Measurements from ENCODE around the gene BTBD9. TPM values are rescaled to one million over a fixed set of nuclear protein-coding genes. Genes with fewer than 3 reads are reported as not detected.
A peak's percentile ranks its signal among the peaks of the same experiment; 100 is the strongest.

BTBD9 gene
- total and polyA plus RNA-seq, 5 donors, result 9.8 to 24.6 (median 23.7) TPM

GRCh38 chr6:38648629-38649028 is 8.9 kb upstream of the BTBD9 start:
- Histone ChIP-seq H3K4me3 (ENCODE audit: low read length) (no peak overlapping the region), H3K4me1 (ENCODE audit: control insufficient read depth, insufficient read depth, low read length) (no peaks in the 10 kb centered on the region), H3K9me3 (ENCODE audit: control insufficient read depth, low read length) (no peaks in the 10 kb centered on the region), H3K27me3 (ENCODE audit: control insufficient read depth, insufficient read depth) (no peaks in the 10 kb centered on the region), H3K27ac (ENCODE audit: low read length) (no peak overlapping the region)
- intact Hi-C loops (cut with DNase I), result no loop called here
- no peak for DNase-seq
- ATAC-seq, result no peak

GRCh38 chr6:38646166-38646878 is 6.6 kb upstream of the BTBD9 start:
- 82% methylated on average over 3 of the region's 3 CpGs for WGBS
- DNase-seq (no peak), ATAC-seq (no peak)
- H3K4me1 ChIP-seq (ENCODE audit: control insufficient read depth, insufficient read depth, low read length), result no peaks in the 10 kb centered on the region
- no peak overlapping the region for H3K4me3 ChIP-seq (ENCODE audit: low read length)
- H3K27me3 ChIP-seq (ENCODE audit: control insufficient read depth, insufficient read depth), result no peaks in the 10 kb centered on the region
- intact Hi-C loops (cut with DNase I), result no loop called here
- H3K9me3 ChIP-seq (ENCODE audit: control insufficient read depth, low read length), result no peaks in the 10 kb centered on the region
- no peak overlapping the region for H3K27ac ChIP-seq (ENCODE audit: low read length)

- H3K9me3 ChIP-seq (ENCODE audit: control insufficient read depth, low read length), result no peaks in the 10 kb centered on the region
- no peak for DNase-seq
- no peaks in the 10 kb centered on the region for H3K27me3 ChIP-seq (ENCODE audit: control insufficient read depth, insufficient read depth)
- no peak for ATAC-seq
- no peak overlapping the region for H3K4me3 ChIP-seq (ENCODE audit: low read length)
- H3K4me1 ChIP-seq (ENCODE audit: control insufficient read depth, insufficient read depth, low read length), result peaks cover 3% of the 10 kb centered on the region
- H3K27ac ChIP-seq (ENCODE audit: low read length), result no peak overlapping the region
- intact Hi-C loops (cut with DNase I), result no loop called here
- WGBS, result 36% methylated on average over 1 of the region's 1 CpG
Measured at GRCh38 chr6:38644951-38645350, 5.2 kb upstream of the BTBD9 start.

GRCh38 chr6:38640216-38640909 is 634 bp upstream of the BTBD9 start:
- intact Hi-C loops (cut with DNase I), result no loop called here
- WGBS, result 6% methylated on average over 32 of the region's 32 CpGs
- no peaks in the 10 kb centered on the region for H3K27me3 ChIP-seq (ENCODE audit: control insufficient read depth, insufficient read depth)
- DNase-seq (peak in 2 of 3 donors; percentile 28 to 45), ATAC-seq (no peak)
- H3K9me3 ChIP-seq (ENCODE audit: control insufficient read depth, low read length), result no peaks in the 10 kb centered on the region
- H3K27ac ChIP-seq (ENCODE audit: low read length), result peak overlapping the region; percentile 85
- H3K4me1 ChIP-seq (ENCODE audit: control insufficient read depth, insufficient read depth, low read length), result peaks cover 6% of the 10 kb centered on the region
- peak overlapping the region; percentile 92 for H3K4me3 ChIP-seq (ENCODE audit: low read length)

- peak in 1 of 3 donors; percentile 49 for DNase-seq
- ATAC-seq, result peak; percentile 51 to 72
- peak overlapping the region; percentile 92 for H3K4me3 ChIP-seq (ENCODE audit: low read length)
- 4% methylated on average over 15 of the region's 15 CpGs for WGBS
- intact Hi-C loops (cut with DNase I), result no loop called here
- H3K27ac ChIP-seq (ENCODE audit: low read length), result peak overlapping the region; percentile 85
- H3K9me3 ChIP-seq (ENCODE audit: control insufficient read depth, low read length), result no peaks in the 10 kb centered on the region
- H3K4me1 ChIP-seq (ENCODE audit: control insufficient read depth, insufficient read depth, low read length), result peaks cover 6% of the 10 kb centered on the region
- no peaks in the 10 kb centered on the region for H3K27me3 ChIP-seq (ENCODE audit: control insufficient read depth, insufficient read depth)
Measured at GRCh38 chr6:38638941-38639497, 710 bp downstream of the BTBD9 start.

- H3K9me3 ChIP-seq (ENCODE audit: control insufficient read depth, low read length), result no peaks in the 10 kb centered on the region
- ATAC-seq (no peak), DNase-seq (no peak)
- H3K27ac ChIP-seq (ENCODE audit: low read length), result no peak overlapping the region
- H3K4me1 ChIP-seq (ENCODE audit: control insufficient read depth, insufficient read depth, low read length), result peaks cover 6% of the 10 kb centered on the region
- intact Hi-C loops (cut with DNase I), result no loop called here
- no peaks in the 10 kb centered on the region for H3K27me3 ChIP-seq (ENCODE audit: control insufficient read depth, insufficient read depth)
- H3K4me3 ChIP-seq (ENCODE audit: low read length), result no peak overlapping the region
- 88% methylated on average over 5 of the region's 5 CpGs for WGBS
Measured at GRCh38 chr6:38637756-38638155, 2.0 kb downstream of the BTBD9 start.

GRCh38 chr6:38636027-38636426 is 3.7 kb downstream of the BTBD9 start:
- WGBS, result 95% methylated on average over 1 of the region's 1 CpG
- intact Hi-C loops (cut with DNase I), result no loop called here
- Histone ChIP-seq H3K9me3 (ENCODE audit: control insufficient read depth, low read length) (no peaks in the 10 kb centered on the region), H3K27me3 (ENCODE audit: control insufficient read depth, insufficient read depth) (no peaks in the 10 kb centered on the region), H3K27ac (ENCODE audit: low read length) (no peak overlapping the region), H3K4me3 (ENCODE audit: low read length) (no peak overlapping the region), H3K4me1 (ENCODE audit: control insufficient read depth, insufficient read depth, low read length) (peaks cover 6% of the 10 kb centered on the region)
- no peak for DNase-seq
- ATAC-seq, result no peak

GRCh38 chr6:38634518-38634917 is 5.2 kb downstream of the BTBD9 start:
- Histone ChIP-seq H3K4me1 (ENCODE audit: control insufficient read depth, insufficient read depth, low read length) (peaks cover 2% of the 10 kb centered on the region), H3K27me3 (ENCODE audit: control insufficient read depth, insufficient read depth) (no peaks in the 10 kb centered on the region), H3K27ac (ENCODE audit: low read length) (no peak overlapping the region), H3K9me3 (ENCODE audit: control insufficient read depth, low read length) (no peaks in the 10 kb centered on the region), H3K4me3 (ENCODE audit: low read length) (peak overlapping the region; percentile 27)
- intact Hi-C loops (cut with DNase I), result no loop called here
- WGBS, result 13% methylated on average over 1 of the region's 1 CpG
- ATAC-seq (no peak), DNase-seq (no peak)

- DNase-seq, result no peak
- 77% methylated on average over 1 of the region's 1 CpG for WGBS
- Histone ChIP-seq H3K27me3 (ENCODE audit: control insufficient read depth, insufficient read depth) (no peaks in the 10 kb centered on the region), H3K27ac (ENCODE audit: low read length) (no peak overlapping the region), H3K4me3 (ENCODE audit: low read length) (no peak overlapping the region), H3K4me1 (ENCODE audit: control insufficient read depth, insufficient read depth, low read length) (no peaks in the 10 kb centered on the region), H3K9me3 (ENCODE audit: control insufficient read depth, low read length) (no peaks in the 10 kb centered on the region)
- intact Hi-C loops (cut with DNase I), result no loop called here
- ATAC-seq, result no peak
Measured at GRCh38 chr6:38632490-38632889, 7.2 kb downstream of the BTBD9 start.

GRCh38 chr6:38631186-38631783 is 8.4 kb downstream of the BTBD9 start:
- intact Hi-C loops (cut with DNase I), result no loop called here
- ATAC-seq (no peak), DNase-seq (no peak)
- Histone ChIP-seq H3K4me1 (ENCODE audit: control insufficient read depth, insufficient read depth, low read length) (no peaks in the 10 kb centered on the region), H3K9me3 (ENCODE audit: control insufficient read depth, low read length) (no peaks in the 10 kb centered on the region), H3K4me3 (ENCODE audit: low read length) (no peak overlapping the region), H3K27me3 (ENCODE audit: control insufficient read depth, insufficient read depth) (no peaks in the 10 kb centered on the region), H3K27ac (ENCODE audit: low read length) (no peak overlapping the region)
- 89% methylated on average over 3 of the region's 3 CpGs for WGBS

- Histone ChIP-seq H3K27ac (ENCODE audit: low read length) (no peak overlapping the region), H3K4me1 (ENCODE audit: control insufficient read depth, insufficient read depth, low read length) (no peaks in the 10 kb centered on the region), H3K27me3 (ENCODE audit: control insufficient read depth, insufficient read depth) (no peaks in the 10 kb centered on the region), H3K4me3 (ENCODE audit: low read length) (no peak overlapping the region), H3K9me3 (ENCODE audit: control insufficient read depth, low read length) (no peaks in the 10 kb centered on the region)
- ATAC-seq (no peak), DNase-seq (no peak)
- WGBS, result 90% methylated on average over 1 of the region's 1 CpG
- intact Hi-C loops (cut with DNase I), result no loop called here
Measured at GRCh38 chr6:38625217-38625616, 14.5 kb downstream of the BTBD9 start.
